HG02642 (cell line): ENCODE measurements around the gene HCFC1R1.

Experiments used
- ATAC-seq: cut with Tn5 transposase; IDR thresholded peaks from one replicate; pipeline ENCODE4 v1.9.1; 2021; ENCODE audit warnings: mild to moderate bottlenecking; ENCODE audit not compliant: unreplicated experiment, poor library complexity

The HCFC1R1 gene

DNA sequence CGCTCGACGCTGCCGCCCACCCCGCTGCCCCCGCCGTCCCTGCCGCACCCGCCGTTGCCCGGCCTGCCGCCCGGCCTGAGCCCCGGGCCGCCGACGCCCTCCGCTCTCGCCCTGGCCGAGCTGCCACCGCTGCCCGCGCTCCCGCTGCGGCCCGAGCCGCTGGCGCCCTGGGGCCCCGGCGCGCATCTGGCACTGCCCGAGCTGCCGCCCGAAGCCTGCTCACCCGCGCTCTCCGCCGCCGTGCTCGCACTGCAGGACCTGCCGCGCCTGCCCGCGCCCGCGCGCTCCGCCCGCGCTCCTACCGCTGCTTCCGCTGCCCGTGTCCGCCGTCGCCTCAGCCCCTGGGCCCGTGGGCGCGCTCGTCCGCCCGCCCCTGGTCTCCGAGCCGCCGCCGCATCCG is 19.4 kb downstream of the HCFC1R1 start:
- peak; percentile 16 for ATAC-seq

DNA sequence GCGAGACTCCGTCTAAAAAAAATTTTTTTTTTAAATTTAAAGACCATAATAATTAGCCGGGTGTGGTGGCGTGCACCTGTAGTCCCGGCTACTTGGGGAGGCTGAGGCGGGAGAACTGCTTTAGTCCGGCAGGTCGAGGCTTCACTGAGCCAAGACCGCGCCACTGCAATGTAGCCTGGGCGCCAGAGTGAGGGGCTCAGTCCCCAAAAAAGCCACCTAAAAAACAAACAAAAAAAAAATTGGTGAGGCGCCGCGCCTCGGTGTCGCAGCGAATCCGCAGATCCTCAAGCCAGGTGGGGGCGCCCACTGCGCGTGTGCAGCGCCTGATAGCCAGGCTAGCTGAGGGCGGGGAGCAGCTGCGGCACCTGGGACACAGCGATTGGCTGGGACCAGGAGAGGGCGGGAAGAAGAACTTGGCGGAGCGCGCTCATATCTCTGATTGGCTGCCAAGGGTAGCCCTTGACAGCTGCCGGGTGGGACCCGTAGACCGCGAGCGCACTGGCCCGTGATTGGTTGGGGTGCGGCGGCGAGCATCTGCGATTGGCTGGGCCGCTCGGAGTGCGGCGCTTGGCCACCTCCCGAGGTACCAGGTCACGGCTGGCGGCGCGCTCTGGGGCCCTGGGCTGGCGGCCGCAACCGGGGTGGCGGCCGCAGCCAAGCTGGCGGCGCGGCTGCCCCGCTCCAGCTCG is 20.0 kb downstream of the HCFC1R1 start:
- peak; percentile 96 for ATAC-seq

DNA sequence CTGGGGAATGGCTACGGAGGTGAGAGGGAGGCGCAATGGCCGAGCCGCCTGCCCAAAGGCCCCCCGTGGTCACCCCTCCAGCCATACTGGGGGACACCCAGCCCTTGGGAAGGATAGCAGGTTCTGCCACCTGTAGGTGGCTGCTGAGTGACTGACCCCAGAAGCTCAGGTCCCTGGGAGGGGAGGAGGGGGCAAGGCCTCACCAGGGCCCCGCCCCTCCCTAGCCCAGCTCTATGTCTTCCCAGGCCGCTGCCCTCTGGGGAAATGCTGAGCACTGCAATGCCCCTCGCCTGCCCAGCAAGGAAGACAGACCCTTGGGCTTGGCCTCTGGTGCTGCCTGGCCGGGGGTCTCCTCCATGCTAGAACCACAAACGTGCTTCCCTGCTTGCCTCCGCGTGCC is 22.4 kb downstream of the HCFC1R1 start:
- ATAC-seq = no peak

DNA sequence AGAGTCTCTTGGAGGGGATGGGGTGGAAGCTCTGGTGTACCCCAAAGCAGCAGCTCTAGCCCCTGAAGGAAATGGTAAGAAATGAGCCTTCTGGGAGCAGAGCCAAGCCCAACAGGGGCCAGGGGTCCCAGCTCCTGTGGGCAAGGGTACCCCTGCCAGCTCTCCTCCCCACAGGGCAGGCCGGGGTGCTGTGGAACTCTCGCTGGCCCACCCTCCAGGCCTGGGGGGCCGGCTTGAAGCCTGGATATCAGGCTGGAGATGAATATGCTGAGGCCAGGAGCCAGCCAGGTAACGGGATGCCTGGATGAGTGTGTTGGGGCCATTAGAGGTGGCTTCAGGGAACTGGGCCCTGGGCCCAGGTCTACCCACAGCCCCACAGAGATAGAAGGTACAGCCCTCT is 23.2 kb downstream of the HCFC1R1 start:
- no peak for ATAC-seq

DNA sequence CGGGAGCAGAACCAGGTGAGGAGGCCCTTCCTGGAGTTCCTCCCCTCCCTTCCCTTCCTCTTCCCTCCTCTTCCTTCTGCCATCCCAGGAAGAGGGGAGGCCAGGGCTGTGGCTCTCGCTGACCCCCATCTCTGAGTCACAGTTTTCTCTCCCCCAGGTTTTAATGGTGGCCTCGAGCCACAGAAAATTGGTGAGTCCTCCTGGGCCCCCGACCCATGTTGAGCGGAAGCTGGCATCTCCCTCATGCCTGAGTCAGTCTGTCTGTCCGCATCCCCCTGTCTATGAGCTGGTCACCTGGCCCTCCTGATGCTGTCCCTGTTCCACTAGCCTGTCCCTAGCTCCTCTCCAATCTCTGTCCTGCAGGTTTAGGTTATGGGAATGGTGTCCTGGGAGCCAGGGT is 23.8 kb downstream of the HCFC1R1 start:
- ATAC-seq = no peak

DNA sequence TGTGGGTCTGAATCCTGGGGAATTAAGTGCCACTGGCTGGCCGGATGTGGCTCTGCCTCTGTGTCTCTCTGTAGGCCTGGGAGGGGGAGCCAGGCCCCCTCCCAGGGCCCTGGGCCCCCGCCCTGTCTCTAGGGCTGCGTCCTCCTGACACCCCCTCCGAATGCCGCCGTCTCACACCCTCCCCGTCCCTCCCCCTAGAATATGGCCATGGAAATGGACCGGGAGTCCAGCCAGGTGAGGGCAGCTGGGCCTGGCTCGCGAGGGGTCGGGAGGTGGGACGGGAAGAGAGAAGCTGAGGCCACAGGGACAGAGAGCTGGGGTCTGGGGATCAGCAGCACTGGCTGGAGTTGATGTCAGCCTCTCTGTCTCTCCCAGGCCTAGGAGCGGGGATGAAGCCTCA is 27.4 kb downstream of the HCFC1R1 start:
- no peak for ATAC-seq

DNA sequence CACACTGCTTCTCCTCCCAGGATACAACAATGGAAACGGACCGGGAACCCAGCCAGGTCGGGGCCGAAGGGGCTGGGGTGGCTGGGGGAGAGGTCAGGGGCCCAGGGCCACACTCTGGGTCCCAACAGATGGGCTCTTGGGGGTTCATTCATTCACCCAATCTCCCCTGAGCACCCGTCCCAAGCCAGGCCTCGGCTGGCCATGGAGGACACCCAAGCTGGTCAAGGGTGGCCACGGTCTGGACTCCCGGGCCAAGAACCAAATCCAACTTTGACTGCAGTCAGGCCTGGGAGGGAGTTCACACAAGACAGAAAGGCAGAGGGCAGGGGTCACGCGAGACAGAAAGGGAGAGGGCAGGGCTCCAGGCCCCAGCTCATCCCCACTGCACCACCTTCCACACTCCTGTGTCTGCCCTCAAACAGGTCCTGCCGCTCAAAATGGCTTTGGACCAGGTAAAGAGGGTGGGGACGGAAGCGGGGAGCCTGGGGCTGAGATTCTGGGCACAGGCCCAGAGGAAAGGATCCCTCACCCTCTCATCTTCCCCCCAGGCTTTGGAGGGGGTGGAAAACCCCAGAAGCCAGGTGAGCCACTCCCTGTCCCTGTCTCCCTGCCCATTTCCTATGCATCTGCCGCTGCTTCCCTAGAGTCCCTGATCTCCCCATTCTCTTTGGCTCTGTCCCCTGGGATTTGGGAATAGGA is 31.2 kb downstream of the HCFC1R1 start:
- no peak for ATAC-seq

DNA sequence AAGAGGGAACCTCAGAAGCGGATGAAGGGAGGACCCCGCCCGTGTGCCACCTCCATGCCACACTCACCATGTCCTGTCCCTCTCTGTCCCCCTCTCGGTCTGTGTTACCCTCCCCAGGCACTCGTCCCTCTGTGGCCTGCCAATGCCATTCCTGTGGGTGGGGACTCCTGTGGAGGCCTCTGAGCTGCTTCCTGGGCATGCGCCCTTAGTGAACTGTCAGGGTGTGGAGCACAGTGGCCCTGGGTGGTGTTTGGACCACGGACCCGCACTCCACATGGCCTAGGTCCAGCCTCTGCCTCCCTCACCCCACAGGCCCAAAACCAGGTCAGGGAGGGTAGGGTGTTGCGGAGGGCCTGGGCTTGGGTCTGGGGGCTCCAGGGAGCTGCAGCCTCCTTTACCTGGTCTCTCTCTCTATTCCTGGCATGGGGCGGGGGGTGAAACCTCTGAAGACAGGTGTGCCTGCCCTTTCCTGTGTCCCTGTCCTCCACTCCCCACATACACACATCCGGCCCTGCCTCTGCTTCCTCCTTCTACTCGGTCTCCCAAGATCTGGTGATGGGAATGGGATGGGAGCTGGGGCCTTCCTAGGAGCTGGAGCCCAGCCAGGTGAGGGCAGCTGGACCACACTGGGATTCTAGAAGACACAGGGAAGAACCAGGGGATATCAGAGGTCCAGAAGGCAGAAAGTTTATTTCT is 32.0 kb downstream of the HCFC1R1 start:
- no peak for ATAC-seq

DNA sequence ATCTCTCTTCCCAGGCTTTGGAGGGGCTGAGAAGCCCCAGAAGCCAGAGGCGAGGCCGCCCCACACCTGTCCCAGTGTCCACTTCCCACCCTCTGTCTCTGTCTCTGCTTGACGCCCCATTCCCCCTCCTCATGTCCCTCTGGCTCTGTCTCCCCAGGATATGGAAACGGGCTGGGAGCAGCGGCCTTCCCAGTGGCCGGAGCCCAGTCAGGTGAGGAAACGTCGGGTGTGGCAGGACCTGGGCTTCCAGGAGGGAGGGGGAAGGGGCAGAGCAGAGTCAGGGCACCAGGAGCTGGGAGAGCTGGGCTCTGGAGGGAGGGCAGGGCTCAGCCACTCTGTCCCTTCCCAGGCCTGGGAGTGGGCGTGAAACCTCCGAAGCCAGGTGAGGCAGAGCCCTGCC is 32.9 kb downstream of the HCFC1R1 start:
- ATAC-seq = no peak

DNA sequence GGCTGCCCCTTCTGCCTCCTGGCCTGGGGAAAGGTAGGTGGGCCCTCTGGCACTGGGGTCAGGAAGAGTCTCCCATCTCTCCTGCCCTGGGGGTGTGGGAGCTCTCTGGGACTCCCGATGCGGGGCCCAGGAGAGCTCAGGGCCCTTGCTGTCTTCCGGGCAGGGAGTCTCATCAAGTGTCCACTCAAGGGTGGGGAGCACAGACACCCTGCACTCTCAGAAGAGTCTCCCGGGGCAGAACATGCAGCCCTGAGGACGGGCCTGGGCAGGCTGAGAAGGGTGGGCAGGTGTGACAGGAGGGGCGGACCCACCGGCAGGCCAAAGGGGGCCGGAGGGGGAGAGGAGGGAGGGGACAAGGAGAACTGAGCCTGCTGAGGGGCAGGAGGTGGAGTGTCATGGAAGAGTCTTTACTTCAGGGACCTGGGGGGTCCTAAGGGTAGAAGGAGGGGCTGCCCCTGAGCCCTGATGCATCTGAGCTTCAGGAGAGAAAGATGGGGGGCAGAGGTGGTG is 35.1 kb downstream of the HCFC1R1 start:
- ATAC-seq = no peak

DNA sequence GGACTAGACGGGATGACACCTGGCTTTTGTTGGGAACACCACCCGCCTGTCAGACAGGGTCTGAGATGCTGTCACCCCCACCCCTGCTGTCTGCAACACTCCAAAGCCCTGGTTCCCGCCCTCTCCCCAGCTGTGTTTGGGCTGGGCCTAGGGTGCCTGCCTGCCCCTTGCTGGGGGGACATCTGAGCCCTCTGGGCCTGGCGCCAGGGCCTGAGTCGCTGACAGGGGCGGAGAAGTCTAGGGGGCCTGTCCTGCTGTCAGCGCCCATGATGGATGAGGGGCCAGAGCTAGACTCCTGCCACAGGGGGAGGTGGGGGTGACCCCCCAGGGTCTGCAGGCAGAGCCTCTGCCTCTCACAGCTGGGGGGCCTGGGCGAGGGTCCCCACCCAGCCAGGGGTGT is 35.9 kb downstream of the HCFC1R1 start:
- no peak for ATAC-seq

DNA sequence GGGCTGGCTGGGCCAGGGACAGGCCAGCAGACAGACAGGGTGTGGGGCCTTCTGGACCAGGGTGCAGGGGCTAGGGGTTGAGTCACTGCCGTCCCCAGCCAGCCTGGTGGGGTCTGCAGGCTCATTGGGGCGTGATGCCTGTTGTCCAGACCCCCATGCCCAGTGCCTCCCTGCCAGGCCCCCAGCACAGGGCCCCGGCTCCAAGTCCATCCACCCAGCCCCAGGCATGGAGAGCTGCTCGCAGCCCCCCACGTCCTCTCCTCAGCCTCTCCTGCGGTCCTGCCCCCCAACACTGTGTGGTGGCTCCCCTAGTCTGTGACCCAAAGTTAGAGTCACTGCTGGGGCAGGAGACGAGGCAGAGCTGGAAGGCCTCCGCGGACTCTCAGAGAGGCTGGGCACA is 36.5 kb downstream of the HCFC1R1 start:
- ATAC-seq = no peak

DNA sequence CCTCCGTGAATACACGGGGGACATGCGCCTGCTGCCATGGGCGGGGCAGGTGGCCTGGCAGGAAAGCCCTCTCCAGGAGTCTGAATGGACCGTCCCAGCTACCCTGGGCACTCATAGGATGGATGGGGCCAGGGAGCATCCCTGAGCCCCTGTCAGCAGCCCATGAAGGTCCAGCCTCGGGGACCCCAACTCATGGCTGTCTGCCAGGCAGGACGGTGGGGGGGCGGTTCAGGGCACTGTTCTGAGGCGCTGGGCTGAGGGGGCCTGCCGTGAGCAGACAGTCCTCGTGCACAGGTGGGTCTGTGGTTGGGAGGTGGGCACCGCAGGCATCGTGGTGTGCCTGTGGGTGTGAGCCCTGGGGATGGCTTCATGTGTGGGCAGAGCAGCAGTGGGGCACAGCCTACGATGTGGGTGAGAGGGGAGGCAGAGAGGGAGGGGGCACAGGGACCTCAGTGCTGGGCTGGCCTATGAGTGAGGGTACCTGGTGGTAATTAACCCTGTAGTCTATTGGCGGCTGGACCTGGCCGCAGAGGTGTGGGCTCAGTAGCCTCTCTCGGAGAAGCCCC is 37.0 kb downstream of the HCFC1R1 start:
- ATAC-seq = no peak

DNA sequence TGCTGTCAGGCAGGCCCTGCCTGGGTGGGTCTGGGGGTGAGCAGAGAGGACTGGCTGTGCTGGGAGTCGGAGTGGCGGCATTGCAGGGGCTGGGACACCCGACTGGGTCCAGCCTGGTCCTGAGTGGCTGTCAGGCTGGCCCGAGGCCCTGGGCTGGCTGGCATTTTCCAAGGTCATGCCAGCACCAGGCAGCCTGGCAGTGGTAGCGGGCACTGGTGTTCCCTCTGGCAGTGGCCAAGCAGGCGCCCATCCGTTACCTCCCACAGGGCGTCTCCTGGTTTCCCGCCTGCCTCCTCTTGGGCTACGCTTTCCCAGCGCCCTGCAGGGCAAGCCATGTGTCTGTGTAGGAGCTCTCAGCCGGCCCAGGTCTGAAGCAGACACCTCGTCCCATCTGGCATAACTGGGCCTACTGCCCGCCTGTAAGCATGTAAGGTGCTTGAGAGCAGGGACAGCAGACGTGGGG is 37.8 kb downstream of the HCFC1R1 start:
- ATAC-seq = no peak

DNA sequence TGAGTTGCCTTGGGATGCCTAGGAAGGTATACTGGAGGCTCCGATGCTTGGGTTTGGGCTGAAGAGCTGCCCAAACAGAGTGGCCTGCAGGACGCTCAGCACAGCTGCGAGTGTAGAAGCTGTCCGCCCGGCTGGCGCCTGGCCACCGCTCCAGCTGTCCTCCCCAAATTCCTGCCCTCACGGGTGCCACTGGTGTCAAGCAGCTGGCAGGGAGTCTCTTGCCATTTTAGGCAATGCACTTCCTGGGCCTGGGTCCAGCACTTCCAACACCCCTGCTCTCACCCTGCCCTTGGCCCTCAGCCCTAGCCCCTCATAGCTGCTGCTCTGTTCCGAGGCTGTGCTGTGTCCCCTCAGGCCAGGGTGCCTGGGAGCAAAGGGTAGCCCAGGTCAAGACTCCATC is 38.3 kb downstream of the HCFC1R1 start:
- no peak for ATAC-seq

DNA sequence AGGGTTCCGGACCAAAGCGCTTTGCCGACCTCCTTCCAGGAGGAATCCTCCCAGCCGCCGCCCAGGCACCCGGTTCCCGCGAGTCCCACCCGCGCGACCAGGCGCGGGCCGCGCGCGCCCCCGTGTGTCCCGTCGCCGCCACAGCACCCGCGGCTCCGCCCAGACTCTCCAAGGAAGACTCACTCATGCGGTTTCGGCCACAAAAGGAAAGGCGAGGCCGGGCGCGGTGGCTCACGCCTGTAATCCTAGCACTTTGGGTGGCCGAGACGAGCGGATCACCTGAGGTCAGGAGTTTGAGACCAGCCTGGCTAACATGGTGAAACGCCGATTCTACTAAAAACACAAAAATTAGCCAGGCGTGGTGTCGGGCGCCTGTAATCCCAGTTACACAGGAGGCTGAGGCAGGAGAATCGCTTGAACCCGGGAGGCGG is 40.0 kb downstream of the HCFC1R1 start:
- ATAC-seq = peak; percentile 36

DNA sequence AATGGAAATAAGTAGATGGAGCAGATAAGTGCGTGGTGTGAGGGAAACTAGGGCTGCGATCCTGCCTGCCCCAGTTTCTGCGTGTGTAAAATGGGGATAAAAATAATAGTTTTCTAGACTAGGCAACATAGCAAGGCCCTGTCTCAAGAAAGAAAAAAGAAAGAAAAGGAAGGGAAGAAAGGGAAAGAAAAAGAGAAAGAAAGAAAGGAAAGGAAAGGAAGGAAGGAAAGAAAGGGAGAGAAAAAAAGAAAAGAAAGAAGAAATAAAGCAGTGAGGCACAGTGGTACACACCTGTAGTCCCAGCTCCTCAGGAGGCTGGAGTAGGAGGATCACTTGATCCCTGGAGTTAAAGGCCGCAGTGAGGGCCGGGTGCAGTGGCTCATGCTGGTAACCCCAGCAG is 41.3 kb downstream of the HCFC1R1 start:
- no peak for ATAC-seq

DNA sequence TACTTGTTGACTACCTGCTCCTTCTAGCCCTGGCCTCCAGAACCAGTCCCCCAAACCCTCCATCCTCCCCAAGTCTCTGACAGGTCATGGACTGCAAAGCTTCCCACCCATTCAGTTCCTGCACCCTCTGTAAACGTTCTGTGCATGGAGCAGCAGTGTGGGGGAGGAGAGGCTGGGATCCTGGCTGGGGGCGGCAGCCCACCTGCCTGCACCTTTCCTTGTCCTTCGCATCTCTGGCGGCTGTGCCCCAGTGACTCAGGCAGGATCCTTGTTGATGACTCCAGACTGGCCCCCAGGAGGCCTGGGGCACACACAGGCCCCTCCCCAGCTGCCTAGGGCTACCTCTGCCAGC is 41.9 kb downstream of the HCFC1R1 start:
- ATAC-seq = no peak

DNA sequence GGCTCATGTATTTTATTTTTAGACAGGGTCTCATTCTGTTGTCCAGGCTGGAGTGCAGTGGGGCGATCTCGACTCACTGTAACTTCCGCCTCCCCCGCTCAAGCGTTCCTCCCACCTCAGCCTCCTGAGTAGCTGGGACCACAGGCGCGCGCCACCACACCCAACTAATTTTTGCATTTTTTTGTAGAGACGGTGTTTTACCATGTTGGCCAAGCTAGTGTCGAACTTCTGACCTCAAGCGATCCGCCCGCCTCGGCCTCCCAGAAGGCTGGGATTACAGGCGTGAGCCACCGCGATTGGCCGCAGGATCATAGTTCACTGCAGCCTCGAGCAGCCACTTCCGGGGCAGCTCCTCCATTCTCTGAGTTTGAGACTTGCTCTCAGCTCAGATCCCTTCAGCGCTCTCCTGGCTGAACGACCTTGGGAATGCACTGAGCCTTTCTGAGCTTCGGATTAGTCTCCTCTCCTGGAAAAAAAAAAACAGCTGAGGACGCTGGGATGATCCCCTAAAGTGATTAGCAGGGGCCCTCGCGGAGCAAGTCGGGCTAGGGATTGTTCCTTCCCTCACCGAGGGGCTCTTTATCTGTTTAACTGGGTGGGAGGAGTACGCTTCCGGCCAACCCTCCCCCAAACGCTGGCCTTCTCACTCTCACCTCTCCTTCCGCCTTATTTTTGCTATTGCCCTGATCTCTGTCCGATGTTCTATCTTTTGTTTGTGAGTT is 42.4 kb downstream of the HCFC1R1 start:
- no peak for ATAC-seq
